Ectodermal cell (in vitro differentiated cells): ENCODE measurements around the gene PARP11.

Source experiments
- H3K27ac ChIP-seq: 2 replicates; pipeline ENCODE4 v1.7.0; 2013; ENCODE audit warnings: mild to moderate bottlenecking, low read depth, low read length; ENCODE audit not compliant: insufficient read depth, poor library complexity, severe bottlenecking
- H3K27me3 ChIP-seq: 2 replicates; pipeline ENCODE4 v1.7.0; 2013; ENCODE audit warnings: mild to moderate bottlenecking, low read length; ENCODE audit not compliant: insufficient read depth, control insufficient read depth, poor library complexity, severe bottlenecking
- H3K36me3 ChIP-seq: one replicate; pipeline ENCODE4 v1.7.0; 2013; ENCODE audit warnings: low read length; ENCODE audit not compliant: control insufficient read depth, insufficient read depth
- H3K4me1 ChIP-seq: one replicate; pipeline ENCODE4 v1.7.0; 2013; ENCODE audit warnings: low read length; ENCODE audit not compliant: control insufficient read depth, insufficient read depth
- H3K4me3 ChIP-seq: 2 replicates; pipeline ENCODE4 v1.7.0; 2013; ENCODE audit warnings: low read depth, low read length, control low read depth; ENCODE audit not compliant: insufficient read depth
- H3K9me3 ChIP-seq: 2 replicates; pipeline ENCODE4 v1.7.0; 2013; ENCODE audit warnings: mild to moderate bottlenecking, low read length, moderate library complexity; ENCODE audit not compliant: control insufficient read depth
- WGBS, 2 experiments: methylation state at CpG; one replicate each; pipeline ENCODE4 v1.1.7; 2013; ENCODE audit warnings: missing lambda C conversion rate in 2 of 2; 5-methylcytosine and 5-hydroxymethylcytosine counted together

Gene PARP11

GRCh38 chr12:3884671-3885070 lies 11.5 kb upstream of the PARP11 start:
- peaks cover 25% of the 10 kb centered on the region for H3K4me1 ChIP-seq
- H3K27ac ChIP-seq, result no peak overlapping the region
- no peaks in the 10 kb centered on the region for H3K27me3 ChIP-seq
- H3K9me3 ChIP-seq, result no peaks in the 10 kb centered on the region
- WGBS, 2 experiments, result 85 to 94% methylated on average over 4 to 6 of the region's 6 CpGs
- no peak overlapping the region for H3K4me3 ChIP-seq
- H3K36me3 ChIP-seq, result no peaks in the 10 kb centered on the region

- 74 to 78% methylated on average over 5 to 7 of the region's 7 CpGs for WGBS, 2 experiments
Observed at GRCh38 chr12:3882896-3883564, 9.8 kb upstream of the PARP11 start.

GRCh38 chr12:3882406-3882805 lies 9.2 kb upstream of the PARP11 start:
- Histone ChIP-seq H3K27me3 (no peaks in the 10 kb centered on the region), H3K27ac (no peak overlapping the region), H3K4me1 (peaks cover 25% of the 10 kb centered on the region), H3K4me3 (no peak overlapping the region), H3K9me3 (no peaks in the 10 kb centered on the region), H3K36me3 (no peaks in the 10 kb centered on the region)
- 77% methylated on average over 3 of the region's 4 CpGs for WGBS, 2 experiments

More at GRCh38 chr12:3882896-3883564, 9.8 kb upstream of the PARP11 start:
- H3K27ac ChIP-seq, result no peak overlapping the region
- no peaks in the 10 kb centered on the region for H3K36me3 ChIP-seq
- no peak overlapping the region for H3K4me3 ChIP-seq
- H3K27me3 ChIP-seq, result no peaks in the 10 kb centered on the region
- H3K4me1 ChIP-seq, result peaks cover 25% of the 10 kb centered on the region
- H3K9me3 ChIP-seq, result no peaks in the 10 kb centered on the region

GRCh38 chr12:3881281-3881950 lies 8.2 kb upstream of the PARP11 start:
- no peak overlapping the region for H3K4me3 ChIP-seq

GRCh38 chr12:3879846-3880245 lies 6.6 kb upstream of the PARP11 start:
- 98 to 99% methylated on average over 3 of the region's 3 CpGs for WGBS, 2 experiments

More at GRCh38 chr12:3881281-3881950, 8.2 kb upstream of the PARP11 start:
- Histone ChIP-seq H3K27ac (peak overlapping the region; percentile 56), H3K4me1 (peaks cover 25% of the 10 kb centered on the region), H3K27me3 (no peaks in the 10 kb centered on the region), H3K36me3 (no peaks in the 10 kb centered on the region), H3K9me3 (no peaks in the 10 kb centered on the region)
- 46 to 51% methylated on average over 9 to 11 of the region's 11 CpGs for WGBS, 2 experiments

GRCh38 chr12:3871356-3871755 lies 1.8 kb downstream of the PARP11 start:
- Histone ChIP-seq H3K4me3 (peak overlapping the region; percentile 69), H3K36me3 (no peaks in the 10 kb centered on the region), H3K27ac (no peak overlapping the region), H3K27me3 (no peaks in the 10 kb centered on the region), H3K9me3 (no peaks in the 10 kb centered on the region), H3K4me1 (peaks cover 7% of the 10 kb centered on the region)
- 91 to 93% methylated on average over 3 to 4 of the region's 4 CpGs for WGBS, 2 experiments

More at GRCh38 chr12:3879846-3880245, 6.6 kb upstream of the PARP11 start:
- Histone ChIP-seq H3K4me3 (no peak overlapping the region), H3K27me3 (no peaks in the 10 kb centered on the region), H3K4me1 (peaks cover 25% of the 10 kb centered on the region), H3K27ac (no peak overlapping the region), H3K9me3 (no peaks in the 10 kb centered on the region), H3K36me3 (no peaks in the 10 kb centered on the region)

- H3K27ac ChIP-seq, result no peak overlapping the region
- 100% methylated on average over 1 to 2 of the region's 6 CpGs for WGBS, 2 experiments
- H3K36me3 ChIP-seq, result no peaks in the 10 kb centered on the region
- H3K4me3 ChIP-seq, result no peak overlapping the region
- peaks cover 7% of the 10 kb centered on the region for H3K4me1 ChIP-seq
- no peaks in the 10 kb centered on the region for H3K9me3 ChIP-seq
- H3K27me3 ChIP-seq, result no peaks in the 10 kb centered on the region
Observed at GRCh38 chr12:3869865-3870264, 3.3 kb downstream of the PARP11 start.

- H3K4me1 ChIP-seq, result peaks cover 7% of the 10 kb centered on the region
- H3K4me3 ChIP-seq, result no peak overlapping the region
- no peak overlapping the region for H3K27ac ChIP-seq
- H3K27me3 ChIP-seq, result no peaks in the 10 kb centered on the region
- WGBS, 2 experiments, result 96 to 100% methylated on average over 1 of the region's 1 CpG
- no peaks in the 10 kb centered on the region for H3K9me3 ChIP-seq
- no peaks in the 10 kb centered on the region for H3K36me3 ChIP-seq
Observed at GRCh38 chr12:3869433-3869832, 3.8 kb downstream of the PARP11 start.

GRCh38 chr12:3863756-3864155 lies 9.4 kb downstream of the PARP11 start:
- no peak overlapping the region for H3K27ac ChIP-seq
- no peaks in the 10 kb centered on the region for H3K9me3 ChIP-seq
- no peaks in the 10 kb centered on the region for H3K27me3 ChIP-seq
- H3K4me3 ChIP-seq, result no peak overlapping the region
- WGBS, 2 experiments, result 93 to 95% methylated on average over 6 of the region's 6 CpGs
- H3K4me1 ChIP-seq, result no peaks in the 10 kb centered on the region
- peaks cover 7% of the 10 kb centered on the region for H3K36me3 ChIP-seq

GRCh38 chr12:3842517-3842916 lies 30.7 kb downstream of the PARP11 start:
- H3K9me3 ChIP-seq, result no peaks in the 10 kb centered on the region
- H3K27ac ChIP-seq, result no peak overlapping the region
- H3K4me1 ChIP-seq, result no peaks in the 10 kb centered on the region
- 89 to 96% methylated on average over 3 to 4 of the region's 5 CpGs for WGBS, 2 experiments
- no peaks in the 10 kb centered on the region for H3K36me3 ChIP-seq
- no peaks in the 10 kb centered on the region for H3K27me3 ChIP-seq
- H3K4me3 ChIP-seq, result no peak overlapping the region
